ENCODE measurements around the gene CADM1. TPM values are rescaled to one million over a fixed set of nuclear protein-coding genes. Genes with fewer than 3 reads are reported as not detected.

Gene CADM1
- total RNA-seq, 4 donors from 2014 or later: 10.6 to 15.7 (median 13.8) TPM

DNA sequence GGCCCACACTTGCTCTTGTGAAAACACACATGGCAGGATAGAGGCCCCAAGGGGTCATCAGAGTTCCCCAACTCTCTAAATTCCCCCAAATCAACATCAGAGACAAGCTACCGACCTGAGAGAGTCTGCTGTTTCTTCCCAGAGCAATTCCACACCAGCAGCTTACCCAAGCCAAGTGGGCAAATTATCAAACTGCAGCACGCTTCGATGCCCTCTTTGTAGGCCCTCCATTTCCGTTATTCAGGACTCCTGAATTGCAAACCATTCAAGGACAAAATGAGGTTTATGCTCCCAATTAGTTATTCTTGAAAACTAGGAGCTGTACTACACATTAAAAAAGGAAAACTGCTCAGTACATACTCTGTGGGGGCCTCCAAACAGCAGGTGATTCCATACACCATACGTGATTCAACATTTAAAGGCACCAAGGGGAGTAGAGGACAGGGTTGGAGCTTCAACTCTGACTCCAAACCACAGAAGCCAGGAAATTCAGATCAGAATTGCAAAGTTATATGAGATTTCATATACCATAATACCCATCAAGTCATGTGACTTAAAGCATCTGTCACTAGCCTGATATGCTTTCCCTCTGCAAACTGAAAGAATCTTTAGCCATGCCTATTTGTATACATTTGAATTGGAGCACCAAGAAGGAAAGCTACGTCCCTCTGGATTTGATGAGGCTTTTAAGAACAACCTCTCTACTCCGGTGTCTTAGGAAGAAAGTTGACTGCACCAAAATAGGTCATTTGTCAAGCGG is 234.8 kb downstream of the CADM1 start:
- Histone ChIP-seq H3K9me3 (no peaks in the 10 kb centered on the region), H3K4me1 (peaks cover 0 to 4% (median 1%) of the 10 kb centered on the region in 4 donors), H3K36me3 (no peaks in the 10 kb centered on the region), H3K27ac (replicated peaks in 1 of 4) (no peak overlapping the region), H3K27me3 (no peaks in the 10 kb centered on the region), H3K4me3 (no peak overlapping the region)
- no peak for TF ChIP-seq POLR2AphosphoS5 (IDR thresholded peaks at IDR 0.05)
- no peak for TF ChIP-seq POLR2A (IDR thresholded peaks at IDR 0.05; ENCODE audit: low read depth)
- no peak for TF ChIP-seq EP300 (IDR thresholded peaks at IDR 0.05)
- TF ChIP-seq, protein P1, sequence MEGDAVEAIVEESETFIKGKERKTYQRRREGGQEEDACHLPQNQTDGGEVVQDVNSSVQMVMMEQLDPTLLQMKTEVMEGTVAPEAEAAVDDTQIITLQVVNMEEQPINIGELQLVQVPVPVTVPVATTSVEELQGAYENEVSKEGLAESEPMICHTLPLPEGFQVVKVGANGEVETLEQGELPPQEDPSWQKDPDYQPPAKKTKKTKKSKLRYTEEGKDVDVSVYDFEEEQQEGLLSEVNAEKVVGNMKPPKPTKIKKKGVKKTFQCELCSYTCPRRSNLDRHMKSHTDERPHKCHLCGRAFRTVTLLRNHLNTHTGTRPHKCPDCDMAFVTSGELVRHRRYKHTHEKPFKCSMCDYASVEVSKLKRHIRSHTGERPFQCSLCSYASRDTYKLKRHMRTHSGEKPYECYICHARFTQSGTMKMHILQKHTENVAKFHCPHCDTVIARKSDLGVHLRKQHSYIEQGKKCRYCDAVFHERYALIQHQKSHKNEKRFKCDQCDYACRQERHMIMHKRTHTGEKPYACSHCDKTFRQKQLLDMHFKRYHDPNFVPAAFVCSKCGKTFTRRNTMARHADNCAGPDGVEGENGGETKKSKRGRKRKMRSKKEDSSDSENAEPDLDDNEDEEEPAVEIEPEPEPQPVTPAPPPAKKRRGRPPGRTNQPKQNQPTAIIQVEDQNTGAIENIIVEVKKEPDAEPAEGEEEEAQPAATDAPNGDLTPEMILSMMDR (IDR thresholded peaks at IDR 0.05): no peak
- 83% methylated on average over 8 of the region's 8 CpGs for WGBS
- intact Hi-C loops (cut with DNase I): no loop called here
- DNase-seq (ENCODE audit: extremely low spot score): no peak

DNA sequence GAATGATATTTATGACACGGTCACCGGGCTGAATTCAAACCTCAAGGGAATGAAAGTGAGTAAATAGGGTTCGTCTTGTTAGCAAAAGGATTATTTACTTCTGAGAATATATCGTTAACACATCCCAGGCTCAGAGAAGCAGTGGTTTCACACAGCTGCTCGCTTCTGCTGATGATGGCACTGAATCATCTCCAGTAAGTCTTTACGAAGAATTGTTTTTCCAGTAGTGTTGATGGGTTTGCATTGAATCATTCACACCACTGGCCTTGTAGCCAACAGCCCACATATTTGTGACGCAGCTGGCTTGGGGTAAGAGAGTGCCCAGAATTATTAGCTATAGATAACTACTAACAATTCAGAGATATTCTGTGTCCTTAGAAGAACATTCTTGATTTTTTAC is 236.3 kb downstream of the CADM1 start:
- TF ChIP-seq POLR2AphosphoS5 (IDR thresholded peaks at IDR 0.05) (no peak), POLR2A (IDR thresholded peaks at IDR 0.05; ENCODE audit: low read depth) (no peak), EP300 (IDR thresholded peaks at IDR 0.05) (no peak)
- TF ChIP-seq, protein P1 (IDR thresholded peaks at IDR 0.05): no peak
- H3K27me3 ChIP-seq: no peaks in the 10 kb centered on the region
- no peaks in the 10 kb centered on the region for H3K9me3 ChIP-seq
- H3K4me1 ChIP-seq: peaks cover 0 to 4% (median 1%) of the 10 kb centered on the region in 4 donors
- H3K36me3 ChIP-seq: no peaks in the 10 kb centered on the region
- no peak for DNase-seq (ENCODE audit: extremely low spot score)
- 91% methylated on average over 7 of the region's 7 CpGs for WGBS
- H3K27ac ChIP-seq (replicated peaks in 1 of 4): no peak overlapping the region
- intact Hi-C loops (cut with DNase I): no loop called here
- H3K4me3 ChIP-seq: no peak overlapping the region

DNA sequence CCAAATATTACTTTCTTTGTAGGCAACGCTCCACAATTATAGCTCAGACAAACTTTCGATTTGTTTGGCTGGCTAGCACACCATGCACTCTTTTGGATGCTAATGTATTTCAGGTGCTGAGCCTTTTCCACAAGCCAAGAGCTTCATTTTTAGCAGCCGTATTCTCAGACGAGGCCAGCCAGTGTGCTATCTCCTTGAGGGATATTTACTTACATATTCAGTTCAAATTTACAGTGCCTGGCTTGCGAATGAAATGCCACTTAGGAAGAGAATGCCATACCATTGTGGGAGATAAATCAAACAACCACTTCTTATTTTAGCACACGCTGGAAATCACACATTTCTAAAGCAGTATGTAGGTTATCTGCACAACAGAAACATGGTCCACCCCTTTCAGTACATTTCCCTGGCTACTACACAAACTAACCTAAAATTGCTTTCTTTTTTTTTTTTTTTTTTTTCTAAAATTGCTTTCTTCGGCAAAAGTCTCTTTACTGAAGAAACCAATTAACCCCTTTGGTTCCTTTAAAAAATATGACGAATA is 236.9 kb downstream of the CADM1 start:
- H3K36me3 ChIP-seq: no peaks in the 10 kb centered on the region
- DNase-seq (ENCODE audit: extremely low spot score): no peak
- no peaks in the 10 kb centered on the region for H3K9me3 ChIP-seq
- no peaks in the 10 kb centered on the region for H3K27me3 ChIP-seq
- H3K4me3 ChIP-seq: no peak overlapping the region
- H3K27ac ChIP-seq (replicated peaks in 1 of 4): no peak overlapping the region
- WGBS: 65% methylated on average over 8 of the region's 8 CpGs
- H3K4me1 ChIP-seq: peaks cover 0 to 4% (median 1%) of the 10 kb centered on the region in 4 donors
- TF ChIP-seq POLR2AphosphoS5 (IDR thresholded peaks at IDR 0.05) (no peak), POLR2A (IDR thresholded peaks at IDR 0.05; ENCODE audit: low read depth) (no peak), EP300 (IDR thresholded peaks at IDR 0.05) (no peak)
- TF ChIP-seq, protein P1 (IDR thresholded peaks at IDR 0.05): no peak
- intact Hi-C loops (cut with DNase I): no loop called here

DNA sequence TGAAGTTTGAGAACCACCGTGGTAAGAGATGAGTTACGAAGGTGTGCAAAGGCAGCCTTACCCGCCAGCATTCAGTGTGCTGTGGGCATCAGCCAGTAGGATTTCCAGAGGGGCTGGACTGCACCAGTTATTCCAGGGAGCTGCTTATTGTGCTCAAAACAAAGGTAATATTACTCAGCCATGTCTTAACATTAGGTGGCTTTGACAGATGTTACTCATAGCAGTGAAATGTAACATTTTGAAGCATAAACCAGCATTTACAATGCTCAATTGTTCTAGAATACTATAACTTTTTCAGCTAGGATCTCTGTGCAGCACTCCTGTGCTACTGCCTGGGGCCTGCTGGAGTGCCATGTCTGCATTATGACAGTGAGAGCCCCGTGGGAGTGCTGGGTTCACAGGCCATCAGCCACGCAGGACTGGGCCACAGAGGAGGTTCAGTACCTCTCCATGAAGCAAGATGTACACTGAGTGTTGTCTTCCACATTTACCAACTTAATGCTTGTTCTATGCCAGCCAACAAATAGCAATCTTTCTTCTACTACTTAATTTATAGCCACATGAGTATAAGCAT is 238.1 kb downstream of the CADM1 start:
- intact Hi-C loops (cut with DNase I): no loop called here
- Histone ChIP-seq H3K4me3 (no peak overlapping the region), H3K27me3 (no peaks in the 10 kb centered on the region), H3K36me3 (no peaks in the 10 kb centered on the region), H3K9me3 (no peaks in the 10 kb centered on the region), H3K4me1 (peaks cover 0 to 4% (median 1%) of the 10 kb centered on the region in 4 donors), H3K27ac (replicated peaks in 1 of 4) (no peak overlapping the region)
- DNase-seq (ENCODE audit: extremely low spot score): no peak
- WGBS: 66% methylated on average over 5 of the region's 5 CpGs
- TF ChIP-seq, protein P1 (IDR thresholded peaks at IDR 0.05): no peak
- TF ChIP-seq EP300 (IDR thresholded peaks at IDR 0.05) (no peak), POLR2A (IDR thresholded peaks at IDR 0.05; ENCODE audit: low read depth) (no peak), POLR2AphosphoS5 (IDR thresholded peaks at IDR 0.05) (no peak)

Data from esophagus muscularis mucosa (tissue), 4 donors.